HG02763 (cell line): ENCODE results near the gene EDA.
"Not testable (repeated sequence)": the region's sequence is repeated elsewhere in the genome, so short reads cannot be mapped to it uniquely, and the experiment has no call there.

Source experiments
- ATAC-seq: cut with Tn5 transposase; IDR thresholded peaks from one replicate; pipeline ENCODE4 v1.9.1; 2021; ENCODE audit warnings: mild to moderate bottlenecking, moderate library complexity; ENCODE audit not compliant: unreplicated experiment

EDA gene

GRCh38 chrX:69948276-69948797 lies 332.4 kb downstream of the EDA start:
- no peak for ATAC-seq

- ATAC-seq: no peak
Observed at GRCh38 chrX:69951753-69952152, 335.8 kb downstream of the EDA start.

GRCh38 chrX:69959712-69960111 lies 343.8 kb downstream of the EDA start:
- no peak for ATAC-seq

GRCh38 chrX:69961365-69962072 lies 345.6 kb downstream of the EDA start:
- no peak for ATAC-seq

GRCh38 chrX:69968950-69969349 lies 353.0 kb downstream of the EDA start:
- ATAC-seq: no peak

- ATAC-seq: no peak
Observed at GRCh38 chrX:69969460-69969859, 353.5 kb downstream of the EDA start.

GRCh38 chrX:69987691-69988090 lies 371.8 kb downstream of the EDA start:
- ATAC-seq: no peak

- no peak for ATAC-seq
Observed at GRCh38 chrX:69988955-69989394, 373.1 kb downstream of the EDA start.

- no peak for ATAC-seq
Observed at GRCh38 chrX:69991685-69992084, 375.8 kb downstream of the EDA start.

GRCh38 chrX:69993494-69993893 lies 377.6 kb downstream of the EDA start:
- no peak for ATAC-seq

- no peak for ATAC-seq
Observed at GRCh38 chrX:69995362-69996112, 379.6 kb downstream of the EDA start.

- ATAC-seq: no peak
Observed at GRCh38 chrX:69996113-69996468, 380.2 kb downstream of the EDA start.

- not testable (repeated sequence) for ATAC-seq
Observed at GRCh38 chrX:69998299-69998698, 382.4 kb downstream of the EDA start.

- ATAC-seq: no peak
Observed at GRCh38 chrX:70001269-70001668, 385.4 kb downstream of the EDA start.

GRCh38 chrX:70001708-70002341 lies 385.9 kb downstream of the EDA start:
- ATAC-seq: no peak

GRCh38 chrX:70007946-70008345 lies 392.0 kb downstream of the EDA start:
- ATAC-seq: no peak

GRCh38 chrX:70009049-70009448 lies 393.1 kb downstream of the EDA start:
- no peak for ATAC-seq

- ATAC-seq: no peak
Observed at GRCh38 chrX:70009970-70010369, 394.1 kb downstream of the EDA start.

- ATAC-seq: no peak
Observed at GRCh38 chrX:70012756-70013155, 396.8 kb downstream of the EDA start.

- ATAC-seq: no peak
Observed at GRCh38 chrX:70013466-70014381, 397.8 kb downstream of the EDA start.

GRCh38 chrX:70016513-70016912 lies 400.6 kb downstream of the EDA start:
- no peak for ATAC-seq
